Astrocyte (in vitro differentiated cells and primary cell): ENCODE results near the gene SPP2. TPM values are rescaled to one million over a fixed set of nuclear protein-coding genes. Genes with fewer than 3 reads are reported as not detected.

ENCODE experiments used
- DNase-seq: peaks from one replicate; pipeline ENCODE4 v3.0.0-alpha.2; 2010; ENCODE audit warnings: low read depth
- FAIRE-seq: peaks from 2 replicates; lab custom pipeline; 2011; peaks lifted over from hg19 to GRCh38; lab: Jason Lieb, UNC
- H2AFZ ChIP-seq: 2 replicates; pipeline ENCODE4 v1.6.0; 2012; ENCODE audit warnings: low read depth, low read length, inconsistent platforms
- H3K27ac ChIP-seq: 2 replicates; pipeline ENCODE4 v1.5.1; 2011; ENCODE audit warnings: low read depth, low read length, inconsistent platforms
- H3K27me3 ChIP-seq: 2 replicates; pipeline ENCODE4 v1.6.0; 2011; ENCODE audit warnings: low read length, inconsistent platforms; ENCODE audit not compliant: insufficient read depth
- H3K36me3 ChIP-seq: 2 replicates; pipeline ENCODE4 v1.5.1; 2011; ENCODE audit warnings: low read length, inconsistent platforms; ENCODE audit not compliant: insufficient read depth
- H3K4me1 ChIP-seq: 2 replicates; pipeline ENCODE4 v1.5.1; 2011; ENCODE audit warnings: low read length, inconsistent platforms; ENCODE audit not compliant: insufficient read depth
- H3K4me2 ChIP-seq: 2 replicates; pipeline ENCODE4 v1.6.0; 2012; ENCODE audit warnings: low read length, inconsistent platforms
- H3K4me3 ChIP-seq: 2 replicates; pipeline ENCODE4 v1.5.1; 2011; ENCODE audit warnings: low read depth, mild to moderate bottlenecking, low read length, inconsistent platforms; ENCODE audit not compliant: insufficient read depth
- H3K79me2 ChIP-seq: 2 replicates; pipeline ENCODE4 v1.6.0; 2012; ENCODE audit warnings: mild to moderate bottlenecking, low read length, inconsistent platforms; ENCODE audit not compliant: insufficient read depth
- H3K9ac ChIP-seq: 2 replicates; pipeline ENCODE4 v1.6.0; 2012; ENCODE audit warnings: mild to moderate bottlenecking, low read length, inconsistent platforms
- H3K9me3 ChIP-seq: 2 replicates; pipeline ENCODE4 v1.5.1; 2012; ENCODE audit warnings: low read depth, mild to moderate bottlenecking, low read length, inconsistent platforms; ENCODE audit not compliant: insufficient read depth
- H4K20me1 ChIP-seq: 2 replicates; pipeline ENCODE4 v1.6.0; 2012; ENCODE audit warnings: low read length, inconsistent platforms; ENCODE audit not compliant: insufficient read depth
- H3K27ac Mint-ChIP-seq: one replicate; pipeline ENCODE4 v1.8.0; 2021; ENCODE audit warnings: mild to moderate bottlenecking, mixed read lengths; ENCODE audit not compliant: unreplicated experiment
- H3K27me3 Mint-ChIP-seq: one replicate; pipeline ENCODE4 v1.8.0; 2021; ENCODE audit warnings: low read depth, mixed read lengths; ENCODE audit not compliant: unreplicated experiment
- H3K36me3 Mint-ChIP-seq: one replicate; pipeline ENCODE4 v1.8.0; 2021; ENCODE audit warnings: low read depth, mixed read lengths; ENCODE audit not compliant: unreplicated experiment
- H3K4me1 Mint-ChIP-seq: one replicate; pipeline ENCODE4 v1.8.0; 2021; ENCODE audit warnings: low read depth, mixed read lengths; ENCODE audit not compliant: unreplicated experiment
- H3K4me3 Mint-ChIP-seq: one replicate; pipeline ENCODE4 v1.8.0; 2021; ENCODE audit warnings: mild to moderate bottlenecking, moderate library complexity, mixed read lengths; ENCODE audit not compliant: unreplicated experiment
- H3K9me3 Mint-ChIP-seq: one replicate; pipeline ENCODE4 v1.8.0; 2021; ENCODE audit warnings: mild to moderate bottlenecking, mixed read lengths; ENCODE audit not compliant: unreplicated experiment
- EZH2 ChIP-seq: IDR thresholded peaks from 2 replicates; pipeline ENCODE4 v1.6.1; 2012; ENCODE audit warnings: mild to moderate bottlenecking, low read length, inconsistent platforms; ENCODE audit not compliant: insufficient read depth
- total RNA-seq: library from RNA; stranded (reverse); gene quantifications from 2 replicates; pipeline ENCODE4 v1.2.1, GENCODE V29; 2021
- TF ChIP-seq, protein P1 (sequence below): IDR thresholded peaks from 2 replicates; pipeline ENCODE4 v1.5.1; 2011; ENCODE audit warnings: low read depth, mild to moderate bottlenecking, inconsistent platforms, low read length, moderate library complexity; ENCODE audit not compliant: insufficient read depth

The SPP2 gene
- total RNA-seq, 1 donor from 2014 or later = not detected

DNA sequence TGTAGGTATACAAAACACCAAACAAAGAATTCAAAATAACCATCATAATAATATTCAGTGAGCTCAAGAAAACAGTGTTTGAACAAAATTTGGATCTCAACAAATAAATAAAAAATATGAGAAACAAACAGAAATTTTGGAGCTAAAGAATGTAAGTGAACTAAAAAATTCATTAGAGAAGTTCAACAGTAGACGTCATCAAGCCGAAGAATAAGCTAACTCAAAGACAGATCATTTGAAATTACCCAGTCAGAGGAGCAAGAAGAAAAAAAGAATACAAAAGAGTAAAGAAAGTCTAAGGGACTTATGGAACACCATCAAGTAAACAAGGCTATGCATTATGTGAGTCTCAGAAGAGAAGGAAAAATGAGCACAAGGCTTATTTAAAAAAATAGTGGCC lies 16.6 kb upstream of the SPP2 start:
- Histone ChIP-seq H3K4me3 (no peak overlapping the region), H3K79me2 (no peaks in the 10 kb centered on the region), H4K20me1 (no peaks in the 10 kb centered on the region), H3K9ac (no peak overlapping the region), H3K9me3 (no peaks in the 10 kb centered on the region), H2AFZ (no peak overlapping the region), H3K27me3 (peaks cover 6% of the 10 kb centered on the region), H3K4me1 (peaks cover 12% of the 10 kb centered on the region), H3K4me2 (no peak overlapping the region), H3K27ac (no peak overlapping the region), H3K36me3 (no peaks in the 10 kb centered on the region)
- FAIRE-seq = peak; percentile 9
- no peak for DNase-seq
- H3K4me1 Mint-ChIP-seq = no peaks in the 10 kb centered on the region
- no peak overlapping the region for H3K27ac Mint-ChIP-seq
- H3K36me3 Mint-ChIP-seq = peaks cover 2% of the 10 kb centered on the region
- no peak for TF ChIP-seq EZH2
- TF ChIP-seq, protein P1, sequence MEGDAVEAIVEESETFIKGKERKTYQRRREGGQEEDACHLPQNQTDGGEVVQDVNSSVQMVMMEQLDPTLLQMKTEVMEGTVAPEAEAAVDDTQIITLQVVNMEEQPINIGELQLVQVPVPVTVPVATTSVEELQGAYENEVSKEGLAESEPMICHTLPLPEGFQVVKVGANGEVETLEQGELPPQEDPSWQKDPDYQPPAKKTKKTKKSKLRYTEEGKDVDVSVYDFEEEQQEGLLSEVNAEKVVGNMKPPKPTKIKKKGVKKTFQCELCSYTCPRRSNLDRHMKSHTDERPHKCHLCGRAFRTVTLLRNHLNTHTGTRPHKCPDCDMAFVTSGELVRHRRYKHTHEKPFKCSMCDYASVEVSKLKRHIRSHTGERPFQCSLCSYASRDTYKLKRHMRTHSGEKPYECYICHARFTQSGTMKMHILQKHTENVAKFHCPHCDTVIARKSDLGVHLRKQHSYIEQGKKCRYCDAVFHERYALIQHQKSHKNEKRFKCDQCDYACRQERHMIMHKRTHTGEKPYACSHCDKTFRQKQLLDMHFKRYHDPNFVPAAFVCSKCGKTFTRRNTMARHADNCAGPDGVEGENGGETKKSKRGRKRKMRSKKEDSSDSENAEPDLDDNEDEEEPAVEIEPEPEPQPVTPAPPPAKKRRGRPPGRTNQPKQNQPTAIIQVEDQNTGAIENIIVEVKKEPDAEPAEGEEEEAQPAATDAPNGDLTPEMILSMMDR = no peak
- H3K9me3 Mint-ChIP-seq = peaks cover 11% of the 10 kb centered on the region
- H3K27me3 Mint-ChIP-seq = peaks cover 2% of the 10 kb centered on the region
- no peak overlapping the region for H3K4me3 Mint-ChIP-seq

DNA sequence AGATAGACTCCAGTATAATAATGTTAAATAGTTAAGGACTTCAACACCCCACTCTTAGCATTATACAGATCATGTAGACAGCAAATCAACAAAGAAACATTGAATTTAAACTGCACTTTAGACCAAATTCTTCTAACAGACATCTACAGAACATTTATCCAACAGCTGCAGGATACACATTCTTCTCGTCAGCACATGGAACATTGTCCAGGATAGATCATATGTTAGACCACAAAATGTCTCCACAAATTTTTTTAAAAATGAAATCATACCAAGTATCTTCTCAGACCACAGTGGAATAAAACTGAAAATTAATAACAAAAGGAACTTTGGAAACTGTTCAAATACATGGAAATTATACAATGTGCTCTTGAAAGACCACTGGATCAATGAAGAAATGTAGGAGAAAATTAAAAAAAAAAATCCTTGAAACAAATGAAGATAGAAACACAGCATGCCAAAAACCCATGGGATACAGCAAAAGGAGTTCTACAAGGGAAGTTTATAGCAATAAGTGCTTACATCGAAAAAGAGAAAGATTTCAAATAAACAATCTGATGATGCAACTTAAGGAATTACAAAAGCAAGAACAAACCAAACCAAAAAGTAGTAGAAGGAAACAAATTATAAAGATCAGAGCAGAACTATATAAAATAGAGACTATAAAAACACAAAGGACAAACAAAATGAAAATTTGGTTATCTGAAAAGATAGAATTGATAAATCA lies 12.3 kb upstream of the SPP2 start:
- H3K4me3 Mint-ChIP-seq = no peak overlapping the region
- DNase-seq = peak; percentile 27
- H3K4me1 Mint-ChIP-seq = no peaks in the 10 kb centered on the region
- peak; percentile 5 for FAIRE-seq
- H3K27ac Mint-ChIP-seq = no peak overlapping the region
- no peaks in the 10 kb centered on the region for H3K79me2 ChIP-seq
- H3K36me3 ChIP-seq = no peaks in the 10 kb centered on the region
- no peaks in the 10 kb centered on the region for H3K9me3 ChIP-seq
- H3K4me1 ChIP-seq = no peaks in the 10 kb centered on the region
- no peaks in the 10 kb centered on the region for H4K20me1 ChIP-seq
- no peak overlapping the region for H3K4me3 ChIP-seq
- no peak overlapping the region for H3K4me2 ChIP-seq
- H2AFZ ChIP-seq = no peak overlapping the region
- H3K27me3 ChIP-seq = peaks cover 6% of the 10 kb centered on the region
- no peak overlapping the region for H3K9ac ChIP-seq
- no peak overlapping the region for H3K27ac ChIP-seq
- no peaks in the 10 kb centered on the region for H3K27me3 Mint-ChIP-seq
- H3K9me3 Mint-ChIP-seq = peaks cover 11% of the 10 kb centered on the region
- H3K36me3 Mint-ChIP-seq = peaks cover 2% of the 10 kb centered on the region
- TF ChIP-seq, protein P1 = no peak
- no peak for TF ChIP-seq EZH2

DNA sequence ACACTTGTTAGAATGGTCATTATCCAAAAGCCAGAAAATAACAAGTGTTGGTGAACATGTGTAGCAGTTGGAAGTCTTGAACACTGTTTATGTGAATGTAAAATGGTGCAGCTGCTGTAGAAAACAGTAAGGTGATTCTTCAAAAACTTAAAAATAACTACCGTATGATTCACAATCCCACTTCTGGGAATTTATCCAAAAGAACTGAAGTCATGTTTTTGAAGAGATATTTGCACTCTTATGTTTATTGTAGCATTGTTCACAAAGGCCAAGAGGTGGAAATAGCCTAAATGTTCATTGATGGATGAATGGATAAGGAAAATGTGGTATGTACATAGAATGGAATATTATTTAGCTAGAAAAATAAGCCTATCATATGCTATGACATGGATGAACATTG lies 6.3 kb upstream of the SPP2 start:
- Mint-ChIP-seq H3K4me3 (no peak overlapping the region), H3K9me3 (no peaks in the 10 kb centered on the region), H3K36me3 (no peaks in the 10 kb centered on the region), H3K27ac (no peak overlapping the region), H3K27me3 (no peaks in the 10 kb centered on the region), H3K4me1 (no peaks in the 10 kb centered on the region)
- Histone ChIP-seq H4K20me1 (no peaks in the 10 kb centered on the region), H3K9ac (no peak overlapping the region), H3K36me3 (no peaks in the 10 kb centered on the region), H3K9me3 (peaks cover 3% of the 10 kb centered on the region), H3K79me2 (no peaks in the 10 kb centered on the region), H3K4me3 (no peak overlapping the region), H3K4me2 (no peak overlapping the region), H3K4me1 (no peaks in the 10 kb centered on the region), H3K27me3 (no peaks in the 10 kb centered on the region), H2AFZ (no peak overlapping the region), H3K27ac (no peak overlapping the region)
- FAIRE-seq (peak; percentile 82), DNase-seq (peak; percentile 95)
- TF ChIP-seq, protein P1 = no peak
- no peak for TF ChIP-seq EZH2
